ENCODE measurements around the gene DLX3.

DLX3 gene

GRCh38 chr17:49991409-49991808, 3.6 kb downstream of the DLX3 start:
- DNase-seq: no peak

- DNase-seq: no peak
These were observed 4.1 kb downstream of the DLX3 start for GRCh38 chr17:49990921-49991320.

- no peak for DNase-seq
These were observed 4.7 kb downstream of the DLX3 start for GRCh38 chr17:49990331-49990730.

- DNase-seq: no peak
These were observed 5.5 kb downstream of the DLX3 start for GRCh38 chr17:49989518-49989880.

- peak; percentile 79 for DNase-seq
These were observed 7.2 kb downstream of the DLX3 start for GRCh38 chr17:49987681-49988441.

- DNase-seq: no peak
These were observed 7.8 kb downstream of the DLX3 start for GRCh38 chr17:49987290-49987585.

GRCh38 chr17:49986396-49987289, 8.4 kb downstream of the DLX3 start:
- no peak for DNase-seq

- DNase-seq: no peak
These were observed 9.6 kb downstream of the DLX3 start for GRCh38 chr17:49985310-49985990.

GRCh38 chr17:49984776-49985175, 10.2 kb downstream of the DLX3 start:
- DNase-seq: no peak

- DNase-seq: no peak
These were observed 10.7 kb downstream of the DLX3 start for GRCh38 chr17:49984283-49984682.

GRCh38 chr17:49980703-49981197, 14.3 kb downstream of the DLX3 start:
- peak; percentile 79 for DNase-seq

GRCh38 chr17:49979748-49980479, 15.1 kb downstream of the DLX3 start:
- DNase-seq: no peak

- DNase-seq: no peak
These were observed 16.5 kb downstream of the DLX3 start for GRCh38 chr17:49978501-49978900.

- peak; percentile 36 for DNase-seq
These were observed 17.3 kb downstream of the DLX3 start for GRCh38 chr17:49977463-49978389.

GRCh38 chr17:49976828-49977202, 18.2 kb downstream of the DLX3 start:
- DNase-seq: no peak

- peak; percentile 47 for DNase-seq
These were observed 18.7 kb downstream of the DLX3 start for GRCh38 chr17:49976163-49976827.

GRCh38 chr17:49975531-49975930, 19.5 kb downstream of the DLX3 start:
- no peak for DNase-seq

- DNase-seq: no peak
These were observed 21.8 kb downstream of the DLX3 start for GRCh38 chr17:49973271-49973615.

GRCh38 chr17:49972486-49973270, 22.3 kb downstream of the DLX3 start:
- DNase-seq: no peak

GRCh38 chr17:49971848-49972485, 23.1 kb downstream of the DLX3 start:
- DNase-seq: no peak
